HG03095 (cell line): ENCODE data around the gene UTP25.

Experiments
- ATAC-seq: cut with Tn5 transposase; IDR thresholded peaks from one replicate; pipeline ENCODE4 v1.9.1; 2021; ENCODE audit warnings: moderate library complexity; ENCODE audit not compliant: unreplicated experiment

The UTP25 gene

DNA sequence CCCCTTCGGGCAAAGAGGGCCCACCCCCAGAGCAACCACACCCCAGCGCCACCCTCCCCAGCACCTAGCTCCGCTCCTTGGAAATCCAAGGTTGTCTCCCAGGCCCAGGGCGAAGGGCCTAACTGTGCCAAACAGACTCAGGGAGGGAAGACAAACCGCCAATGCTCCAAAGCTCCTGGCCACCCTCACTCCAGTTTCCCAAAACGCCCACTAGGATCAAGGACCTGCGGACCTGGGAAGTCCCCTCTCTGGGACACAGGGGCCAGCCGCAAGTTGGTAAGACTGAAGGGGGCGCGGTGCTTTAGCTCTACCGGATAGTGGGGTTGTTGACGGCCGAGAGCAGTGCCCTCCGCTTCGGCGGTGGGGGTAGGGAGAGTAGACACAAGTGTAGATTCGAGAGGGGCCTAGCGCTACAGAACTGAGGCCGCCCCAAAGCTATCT lies 22.4 kb upstream of the UTP25 start:
- ATAC-seq = no peak

GRCh38 chr1:209805875-209806760 lies 21.7 kb upstream of the UTP25 start, which contains the start of gene IRF6:
IRF6 (minus strand) TSS chr1:209806142; CDS start chr1:209801413, 4,729 bp downstream.
- peak; percentile 96 for ATAC-seq

DNA sequence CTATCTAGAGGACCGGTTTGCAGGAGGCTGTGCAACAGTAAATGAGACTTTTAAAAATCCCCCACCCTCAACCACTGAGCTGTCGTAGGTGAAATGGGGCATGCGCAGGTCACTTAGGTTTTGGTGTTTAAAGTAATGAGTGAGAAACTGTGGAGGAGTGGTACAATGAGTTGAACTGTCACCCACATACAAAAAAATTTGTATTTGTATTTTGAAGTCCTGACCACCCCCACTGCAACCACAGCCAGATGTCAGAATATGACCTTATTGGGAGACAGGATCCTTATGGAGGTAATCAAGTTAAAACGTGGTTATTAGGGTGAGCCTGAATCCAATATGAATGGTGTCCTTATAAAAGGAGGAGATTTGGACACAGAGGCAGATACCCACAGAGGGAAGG lies 20.3 kb upstream of the UTP25 start:
- no peak for ATAC-seq

DNA sequence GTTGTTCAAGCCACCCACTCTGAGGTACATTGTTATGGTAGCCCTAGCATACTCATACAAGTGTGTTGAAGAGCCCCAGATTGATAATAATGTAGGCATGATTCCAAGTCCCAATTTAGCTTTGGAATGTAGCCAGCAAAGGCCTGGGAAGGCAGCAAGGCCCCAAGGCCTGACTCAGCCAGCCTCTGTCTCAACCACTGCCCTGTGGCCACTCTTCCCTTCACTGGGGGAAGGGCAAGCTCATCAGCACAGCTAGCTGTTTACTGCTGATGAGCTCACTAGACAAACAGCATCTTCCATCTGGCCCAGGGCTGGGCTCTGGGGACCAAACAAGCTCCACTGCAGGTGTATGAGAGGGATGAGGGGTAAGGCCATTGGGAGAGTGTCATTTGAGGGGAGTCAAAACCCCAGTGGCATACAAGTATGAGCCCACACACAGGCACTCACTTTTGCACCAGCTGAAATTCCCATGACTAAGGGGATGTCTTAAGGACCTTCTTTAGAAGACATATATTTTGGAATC lies 19.7 kb upstream of the UTP25 start:
- ATAC-seq = no peak

GRCh38 chr1:209809611-209810010 lies 18.2 kb upstream of the UTP25 start:
- ATAC-seq = no peak

GRCh38 chr1:209810783-209811182 lies 17.0 kb upstream of the UTP25 start:
- no peak for ATAC-seq

- ATAC-seq = no peak
Observed at GRCh38 chr1:209813902-209814301, 13.9 kb upstream of the UTP25 start.

DNA sequence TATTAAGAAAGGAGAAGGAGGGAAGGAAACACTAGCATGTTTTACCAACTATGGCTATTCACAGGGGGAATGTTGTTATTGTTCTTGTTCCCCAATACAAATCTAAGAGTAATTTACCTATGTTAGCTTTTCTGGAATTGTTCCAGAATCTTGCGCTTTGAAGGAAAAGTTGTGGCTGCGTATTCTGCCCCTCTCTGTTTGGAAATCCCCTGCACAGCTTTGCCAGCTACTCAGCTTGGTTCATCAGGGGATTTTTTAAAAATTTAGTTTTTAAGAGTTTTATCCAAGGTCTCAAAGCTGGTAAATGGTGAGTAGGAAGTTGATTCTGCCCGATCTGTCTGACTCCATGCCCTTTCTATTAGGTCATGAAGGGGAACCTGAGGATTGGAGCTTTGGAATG lies 12.3 kb upstream of the UTP25 start:
- ATAC-seq = no peak

DNA sequence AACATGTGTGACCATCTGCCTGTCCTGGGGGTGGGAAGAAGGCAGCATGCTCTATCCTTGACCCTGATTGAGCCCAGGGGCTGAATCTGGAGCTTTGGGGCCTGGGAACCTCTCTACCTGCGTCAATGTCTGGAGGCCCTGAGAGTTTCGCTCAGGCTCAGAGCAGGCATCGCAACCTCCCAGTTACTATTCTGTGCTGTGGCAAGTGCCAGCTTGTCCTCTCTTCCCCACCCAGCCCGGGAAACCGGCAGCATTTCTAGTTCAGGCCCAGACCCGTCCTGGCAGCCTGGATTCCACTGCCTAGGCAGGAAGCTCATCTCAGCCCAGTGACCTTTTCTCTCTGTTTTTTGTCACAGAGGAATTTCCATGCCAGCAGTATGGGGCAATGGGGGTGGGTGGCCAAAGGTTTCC lies 11.8 kb upstream of the UTP25 start:
- ATAC-seq = no peak

DNA sequence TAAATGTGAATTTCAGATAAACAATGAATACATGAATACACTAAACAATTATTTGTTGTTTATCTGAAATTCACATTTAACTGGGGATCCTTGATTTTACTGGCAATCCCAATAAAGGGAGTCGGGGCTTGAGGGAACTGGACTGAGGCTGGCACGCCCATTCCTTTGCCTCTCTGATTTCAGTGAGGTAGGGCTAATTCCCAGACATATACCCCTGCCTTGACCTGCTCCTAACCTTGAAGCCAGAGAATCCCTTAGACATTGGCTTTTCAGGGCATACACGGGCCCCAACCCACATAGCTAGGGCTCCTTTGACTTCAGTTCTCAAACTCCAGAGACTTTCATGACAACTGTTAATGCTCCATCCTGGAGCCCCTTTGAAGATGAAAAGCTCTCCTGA lies 10.8 kb upstream of the UTP25 start:
- no peak for ATAC-seq

DNA sequence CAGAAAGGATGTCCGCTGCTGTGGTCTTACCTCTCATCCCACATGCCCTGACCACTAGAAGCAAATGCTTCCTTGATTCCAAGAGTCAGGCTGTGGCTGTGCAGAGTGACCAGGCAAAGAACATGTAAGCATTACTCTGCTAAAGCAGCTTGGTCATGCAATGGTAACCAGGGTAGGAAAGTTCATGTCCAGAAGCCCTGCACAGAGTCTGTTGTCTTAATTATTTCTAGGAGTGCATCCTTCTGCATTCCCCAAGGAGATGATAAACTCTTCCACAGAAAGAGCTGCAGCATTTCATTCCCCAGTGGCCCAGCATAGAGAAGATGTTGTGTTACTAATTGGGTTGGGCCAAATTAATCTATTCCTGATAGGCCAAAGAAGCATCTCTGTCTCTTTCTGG lies 10.1 kb upstream of the UTP25 start:
- ATAC-seq = no peak

- ATAC-seq = no peak
Observed at GRCh38 chr1:209819058-209819457, 8.7 kb upstream of the UTP25 start.

DNA sequence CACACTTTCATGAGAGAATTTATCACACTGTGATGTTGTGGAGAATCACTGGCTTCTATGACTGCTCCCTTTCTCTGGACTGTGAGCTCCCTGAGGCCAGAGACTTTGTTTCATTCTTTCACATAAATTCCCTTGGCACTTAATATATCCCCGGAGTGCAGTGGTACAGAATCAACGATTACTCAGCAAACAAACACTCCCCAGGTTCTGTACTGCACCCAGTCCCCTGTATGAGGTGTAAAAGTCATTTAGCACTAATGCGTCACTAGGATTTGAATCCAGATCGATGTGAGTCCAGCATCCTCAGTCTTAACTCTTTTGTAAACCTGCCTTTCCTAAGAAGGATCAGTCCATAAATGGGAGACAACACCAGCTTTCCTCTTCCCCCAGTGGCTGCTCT lies 6.8 kb upstream of the UTP25 start:
- ATAC-seq = no peak

DNA sequence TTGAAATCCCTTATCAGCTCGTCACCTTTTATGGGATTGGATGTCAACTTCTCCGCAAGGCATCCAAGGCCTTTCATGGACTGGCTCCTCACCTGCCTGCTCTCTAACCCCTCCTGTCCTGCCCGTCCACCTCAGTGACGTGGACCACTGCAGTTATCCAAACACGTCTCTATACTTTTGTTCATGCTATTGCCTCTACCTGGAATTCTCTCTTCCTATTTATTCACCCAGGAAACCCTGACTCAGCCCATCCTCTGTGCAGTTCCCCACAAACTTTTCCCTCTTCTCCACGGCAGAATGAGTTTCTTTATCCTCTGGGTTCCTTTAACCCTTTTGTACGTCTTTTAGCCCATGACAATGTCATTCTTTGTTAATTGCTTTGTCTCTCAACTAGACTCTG lies 5.1 kb upstream of the UTP25 start:
- no peak for ATAC-seq

GRCh38 chr1:209823143-209824041 lies 4.4 kb upstream of the UTP25 start:
- ATAC-seq = no peak

GRCh38 chr1:209825591-209826434 lies 2.0 kb upstream of the UTP25 start:
- no peak for ATAC-seq

DNA sequence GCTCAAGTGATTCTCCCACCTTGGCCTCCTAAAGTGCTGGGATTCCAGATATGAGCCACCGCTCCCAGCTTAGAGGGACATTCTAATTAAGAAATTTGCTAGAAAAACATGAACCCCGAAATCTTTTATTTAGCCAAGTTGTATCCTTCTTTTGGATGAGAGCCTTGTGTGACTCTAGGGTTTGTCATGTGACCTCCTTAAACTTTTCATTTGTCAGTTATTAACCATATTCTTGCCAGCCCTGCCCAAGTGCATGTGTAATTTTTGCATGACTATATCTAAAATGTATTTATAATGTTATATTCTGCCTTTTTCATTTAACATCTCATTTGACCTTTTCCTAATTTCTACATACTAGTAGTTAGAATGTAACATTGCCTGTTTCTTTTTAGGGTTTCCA lies 1.9 kb downstream of the UTP25 start:
- no peak for ATAC-seq

- no peak for ATAC-seq
Observed at GRCh38 chr1:209830722-209831121, 3.0 kb downstream of the UTP25 start.

DNA sequence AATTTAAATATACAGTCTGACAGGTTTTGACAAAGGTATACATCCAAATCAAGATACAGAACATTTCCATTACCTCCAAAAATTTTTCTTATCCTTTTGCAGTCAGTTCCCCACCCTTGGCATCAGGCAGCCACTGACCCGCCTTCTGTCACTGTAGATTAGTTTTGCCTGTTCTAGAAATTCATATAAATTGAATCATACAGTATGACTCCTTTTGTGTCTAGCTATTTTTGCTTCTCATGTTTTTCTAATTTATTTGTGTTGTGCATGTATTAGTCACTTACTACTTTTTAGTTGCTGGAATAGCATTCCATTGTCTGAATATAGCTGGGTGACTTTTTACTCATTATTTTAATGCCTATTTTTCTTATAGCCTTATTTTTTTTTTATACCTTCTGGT lies 3.8 kb downstream of the UTP25 start:
- no peak for ATAC-seq

DNA sequence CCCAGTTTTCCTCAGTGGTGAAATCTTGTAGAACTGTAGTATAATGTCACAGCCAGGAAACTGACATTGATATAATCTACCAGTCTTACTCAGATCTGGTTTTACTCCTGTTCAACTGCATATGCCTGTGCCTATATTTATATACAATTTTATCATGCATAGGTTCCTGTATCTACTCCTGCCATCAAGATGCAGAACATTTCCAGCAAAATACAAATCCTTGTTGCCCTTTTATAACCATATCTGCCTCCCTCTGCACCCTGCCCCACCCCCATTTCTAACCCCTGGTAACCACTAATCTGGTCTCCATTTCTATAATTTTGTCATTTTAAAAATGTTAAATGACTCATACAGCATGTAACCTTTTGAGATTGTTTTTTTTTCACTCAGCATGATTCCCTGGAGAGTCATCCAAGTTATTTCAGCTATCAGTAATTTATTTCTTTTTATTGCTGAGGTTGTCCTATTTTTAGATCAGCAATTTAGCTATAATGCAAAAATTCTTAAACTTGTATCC lies 8.1 kb downstream of the UTP25 start:
- ATAC-seq = no peak
